NCI-H2029 treated with DMSO at 0.1 percent for 48 hours (cell line): Measurements from ENCODE around the gene PPP4R1.
"Not testable (repeated sequence)": the region's sequence is repeated elsewhere in the genome, so short reads cannot be mapped to it uniquely, and the experiment has no call there.

Source experiments
- DNase-seq: peaks from one replicate; lab custom pipeline; 2025; lab: John Stamatoyannopoulos, UW

The PPP4R1 gene, protein sequence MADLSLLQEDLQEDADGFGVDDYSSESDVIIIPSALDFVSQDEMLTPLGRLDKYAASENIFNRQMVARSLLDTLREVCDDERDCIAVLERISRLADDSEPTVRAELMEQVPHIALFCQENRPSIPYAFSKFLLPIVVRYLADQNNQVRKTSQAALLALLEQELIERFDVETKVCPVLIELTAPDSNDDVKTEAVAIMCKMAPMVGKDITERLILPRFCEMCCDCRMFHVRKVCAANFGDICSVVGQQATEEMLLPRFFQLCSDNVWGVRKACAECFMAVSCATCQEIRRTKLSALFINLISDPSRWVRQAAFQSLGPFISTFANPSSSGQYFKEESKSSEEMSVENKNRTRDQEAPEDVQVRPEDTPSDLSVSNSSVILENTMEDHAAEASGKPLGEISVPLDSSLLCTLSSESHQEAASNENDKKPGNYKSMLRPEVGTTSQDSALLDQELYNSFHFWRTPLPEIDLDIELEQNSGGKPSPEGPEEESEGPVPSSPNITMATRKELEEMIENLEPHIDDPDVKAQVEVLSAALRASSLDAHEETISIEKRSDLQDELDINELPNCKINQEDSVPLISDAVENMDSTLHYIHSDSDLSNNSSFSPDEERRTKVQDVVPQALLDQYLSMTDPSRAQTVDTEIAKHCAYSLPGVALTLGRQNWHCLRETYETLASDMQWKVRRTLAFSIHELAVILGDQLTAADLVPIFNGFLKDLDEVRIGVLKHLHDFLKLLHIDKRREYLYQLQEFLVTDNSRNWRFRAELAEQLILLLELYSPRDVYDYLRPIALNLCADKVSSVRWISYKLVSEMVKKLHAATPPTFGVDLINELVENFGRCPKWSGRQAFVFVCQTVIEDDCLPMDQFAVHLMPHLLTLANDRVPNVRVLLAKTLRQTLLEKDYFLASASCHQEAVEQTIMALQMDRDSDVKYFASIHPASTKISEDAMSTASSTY

DNA sequence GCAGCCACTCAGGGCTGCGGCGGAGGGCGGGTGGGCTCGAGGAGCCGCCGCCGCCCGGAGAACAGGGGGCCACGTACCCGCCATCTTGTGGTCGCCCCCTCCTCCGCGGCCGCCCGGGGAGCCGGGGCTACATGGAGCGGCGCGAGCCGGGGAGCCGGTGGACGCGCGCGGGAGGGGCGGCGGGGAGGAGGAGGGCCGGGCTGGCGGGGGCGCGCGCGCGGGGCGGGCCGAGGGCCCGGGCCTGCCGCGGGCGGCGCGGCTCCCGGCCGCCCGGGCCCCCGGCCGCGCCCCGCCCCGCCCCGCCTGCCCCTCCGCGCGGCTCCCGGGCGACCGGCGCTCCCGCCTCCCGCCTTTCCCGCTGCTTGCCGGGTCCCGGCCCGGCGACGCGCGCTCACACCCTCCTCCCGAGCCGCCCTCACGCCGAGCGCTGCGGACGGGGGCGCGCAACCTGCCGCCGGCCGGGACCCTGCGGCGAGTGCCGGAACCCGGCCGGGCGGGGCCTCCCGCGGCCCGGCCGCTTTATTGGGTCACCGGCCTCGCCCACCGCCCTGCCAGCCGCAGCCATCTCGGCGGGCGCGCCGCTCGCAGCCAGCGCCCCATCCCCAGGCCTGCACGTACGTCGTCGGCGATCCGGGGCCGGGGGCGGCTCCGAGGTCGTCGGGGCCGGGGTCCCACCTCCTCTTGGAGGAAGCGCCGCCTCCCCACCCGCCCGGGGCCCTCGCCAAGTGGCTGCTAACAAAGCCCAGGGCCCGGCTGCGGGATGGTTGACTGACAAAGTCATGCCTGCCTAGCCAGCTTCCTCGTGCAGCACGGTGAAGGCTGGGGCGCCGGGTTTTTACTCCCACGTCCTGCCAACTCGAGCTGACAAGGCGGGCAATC, at the start of gene PPP4R1:
TSS of gene PPP4R1 (minus strand) at position 159 of the 879 bp plus-strand sequence. CDS start at position 84, 75 bp downstream.
- no peak for DNase-seq

DNA sequence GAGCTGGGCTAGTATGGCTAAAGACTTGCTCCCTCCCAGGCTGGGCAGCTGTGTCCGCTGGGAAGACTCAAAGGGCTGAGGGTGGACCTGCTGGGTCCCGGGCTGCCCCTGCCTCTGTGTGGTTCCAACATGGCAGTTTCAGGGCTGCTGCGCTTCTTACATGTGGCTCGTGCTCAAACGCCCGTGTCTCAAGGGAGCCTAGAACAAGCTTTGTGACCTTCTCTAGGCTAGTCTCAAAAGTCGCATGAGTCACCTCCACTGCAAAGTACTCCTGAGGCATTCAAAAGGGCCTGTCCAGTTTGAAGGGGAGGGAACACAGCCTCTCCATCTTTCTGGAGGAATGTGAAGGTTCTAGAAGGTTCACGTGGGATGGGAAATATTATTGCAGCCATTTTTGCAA, 49.0 kb upstream of the PPP4R1 start:
- DNase-seq = no peak

DNA sequence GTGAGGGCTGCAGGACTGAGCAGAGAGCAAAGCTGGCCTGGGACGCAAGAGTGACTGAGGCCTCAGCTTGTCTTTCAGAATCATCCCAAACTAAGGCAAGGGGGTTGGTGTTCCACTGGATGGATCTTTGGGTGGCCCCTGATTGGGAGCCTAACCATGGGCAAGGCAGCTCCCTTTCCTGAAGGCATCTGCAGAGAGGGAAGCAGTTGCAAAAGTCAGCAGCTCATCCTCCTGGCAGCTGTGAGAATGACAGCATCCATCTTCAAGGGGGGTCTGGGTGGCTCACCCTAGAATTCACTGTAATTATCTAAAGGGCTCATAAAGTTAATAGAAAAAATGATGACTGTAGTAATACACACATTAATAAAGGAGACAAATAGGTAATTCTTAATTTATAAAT, 47.2 kb upstream of the PPP4R1 start:
- no peak for DNase-seq

DNA sequence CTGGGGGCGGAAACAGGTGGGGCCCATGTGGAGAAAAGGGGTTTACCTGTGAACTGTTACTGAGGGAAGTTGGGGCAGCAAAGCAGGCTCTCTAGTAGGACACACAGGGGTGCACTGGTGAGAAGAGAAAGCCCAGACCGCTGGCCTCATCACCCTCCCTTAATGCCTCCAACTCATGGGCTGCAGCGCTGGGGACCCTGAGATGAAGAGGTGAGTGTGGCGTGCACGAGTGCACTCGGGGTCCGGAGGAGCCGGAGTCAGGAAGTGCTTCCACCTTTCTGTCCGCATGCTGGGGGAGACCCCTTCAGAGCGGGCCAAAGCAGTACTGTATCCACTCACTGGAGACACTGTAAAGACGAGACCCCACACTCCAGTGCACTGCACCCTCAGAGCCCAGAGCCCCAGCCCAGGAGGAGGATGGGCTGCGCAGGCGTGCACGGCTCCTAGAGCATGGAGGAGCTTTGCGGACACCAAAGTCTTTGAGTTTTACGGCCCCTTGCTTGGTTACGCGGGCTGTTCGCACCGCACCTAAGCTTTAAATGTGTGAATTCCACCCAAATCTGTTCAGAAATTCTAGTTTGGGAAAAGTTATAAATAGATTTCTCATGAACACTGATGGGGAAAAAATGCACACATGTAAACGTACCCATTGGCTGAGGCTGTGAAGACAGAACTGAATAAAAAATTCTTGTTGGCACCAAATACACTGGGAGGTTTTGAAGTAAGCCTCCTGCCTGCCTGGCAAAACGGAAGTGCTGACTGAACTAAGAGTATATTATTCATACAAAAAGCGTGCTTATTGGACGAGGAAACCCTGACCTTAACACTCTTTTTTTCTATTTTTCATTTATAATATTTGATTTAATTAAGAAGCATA, 45.4 kb upstream of the PPP4R1 start:
- no peak for DNase-seq

DNA sequence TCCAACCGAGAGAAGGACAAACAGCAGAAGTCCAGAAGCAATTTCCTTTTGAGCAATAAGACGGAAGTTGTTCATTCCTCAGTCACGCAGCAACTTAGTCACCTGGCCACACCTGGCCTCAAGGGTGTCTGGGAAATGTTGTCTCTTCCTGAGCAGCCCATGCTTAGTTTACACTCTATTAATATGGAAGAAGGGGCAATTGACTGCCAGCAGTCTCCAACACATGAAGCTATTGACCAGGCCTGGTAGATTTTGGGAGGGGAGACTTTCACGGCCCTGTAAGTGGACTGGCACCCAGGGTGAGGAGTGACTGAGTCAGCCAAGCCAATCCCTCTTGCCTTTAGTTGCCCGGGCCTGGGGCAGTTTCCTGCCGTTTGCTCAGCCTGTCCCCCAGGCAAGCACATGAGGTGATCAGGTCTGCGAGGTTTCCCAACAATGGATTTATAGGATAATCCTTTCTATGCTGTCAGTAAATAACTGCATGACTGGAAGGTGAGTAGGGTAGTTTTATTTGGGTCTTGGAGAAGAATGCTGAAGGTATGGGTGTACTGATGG, 43.8 kb upstream of the PPP4R1 start:
- DNase-seq = no peak

DNA sequence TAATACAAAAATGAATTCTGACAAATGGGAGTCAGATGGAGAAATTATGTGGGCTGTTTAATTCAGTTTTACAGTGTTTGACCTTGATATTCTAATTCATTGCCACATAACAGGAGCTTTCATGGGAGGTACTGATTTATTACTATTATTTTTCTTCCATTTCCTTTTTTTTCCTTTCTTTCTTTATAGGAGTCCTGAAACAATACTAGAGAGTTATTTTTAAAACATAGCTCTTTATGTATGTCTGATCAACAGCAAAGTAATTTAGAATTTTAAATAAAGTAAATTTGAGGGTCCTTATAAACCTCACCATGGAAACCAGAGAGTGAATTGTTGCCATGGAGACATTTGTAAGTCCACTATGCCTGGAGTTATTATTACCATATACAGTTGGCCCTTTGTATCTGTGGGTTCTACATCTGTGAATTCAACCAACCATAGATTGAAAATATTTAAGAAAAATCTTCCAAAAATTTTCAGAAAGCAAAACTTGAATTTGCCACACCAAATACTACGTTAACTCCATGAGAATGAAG, 40.9 kb upstream of the PPP4R1 start:
- DNase-seq = no peak

DNA sequence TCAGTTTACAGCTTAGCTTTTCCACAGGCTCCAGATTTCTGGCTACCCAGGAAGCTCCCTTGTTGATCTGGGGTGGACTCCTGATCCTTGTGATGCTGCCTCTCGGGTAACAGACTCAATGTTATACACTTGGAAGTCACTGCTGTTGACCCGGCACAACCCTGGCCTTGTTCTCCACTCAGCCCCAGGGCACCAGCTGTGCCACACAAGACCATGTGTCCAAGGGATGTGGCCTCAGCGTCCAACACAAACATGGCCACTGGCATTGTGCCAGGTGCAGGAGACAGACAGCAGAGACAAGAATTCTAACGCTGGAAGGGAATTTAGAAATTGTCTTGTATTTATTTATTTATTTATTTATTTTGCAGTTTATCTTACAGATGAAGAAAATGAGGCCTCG, 39.0 kb upstream of the PPP4R1 start:
- no peak for DNase-seq

DNA sequence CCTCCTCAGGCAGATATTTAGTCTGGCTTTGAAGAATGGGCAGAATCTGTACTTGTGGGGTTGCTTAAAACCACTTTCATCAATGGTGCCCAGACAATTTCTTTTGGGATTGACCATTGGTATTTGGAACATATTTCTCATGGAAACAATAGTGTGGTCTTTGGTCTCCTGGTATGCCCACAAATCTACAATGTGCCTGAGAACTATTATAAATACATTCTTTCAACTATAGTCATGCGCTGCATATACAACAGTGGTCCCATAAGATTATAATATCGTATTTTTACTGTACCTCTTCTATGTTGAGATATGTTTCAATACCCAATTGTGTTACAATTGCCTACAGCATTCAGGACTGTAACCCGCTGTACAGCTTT, 34.8 kb upstream of the PPP4R1 start:
- DNase-seq = no peak

DNA sequence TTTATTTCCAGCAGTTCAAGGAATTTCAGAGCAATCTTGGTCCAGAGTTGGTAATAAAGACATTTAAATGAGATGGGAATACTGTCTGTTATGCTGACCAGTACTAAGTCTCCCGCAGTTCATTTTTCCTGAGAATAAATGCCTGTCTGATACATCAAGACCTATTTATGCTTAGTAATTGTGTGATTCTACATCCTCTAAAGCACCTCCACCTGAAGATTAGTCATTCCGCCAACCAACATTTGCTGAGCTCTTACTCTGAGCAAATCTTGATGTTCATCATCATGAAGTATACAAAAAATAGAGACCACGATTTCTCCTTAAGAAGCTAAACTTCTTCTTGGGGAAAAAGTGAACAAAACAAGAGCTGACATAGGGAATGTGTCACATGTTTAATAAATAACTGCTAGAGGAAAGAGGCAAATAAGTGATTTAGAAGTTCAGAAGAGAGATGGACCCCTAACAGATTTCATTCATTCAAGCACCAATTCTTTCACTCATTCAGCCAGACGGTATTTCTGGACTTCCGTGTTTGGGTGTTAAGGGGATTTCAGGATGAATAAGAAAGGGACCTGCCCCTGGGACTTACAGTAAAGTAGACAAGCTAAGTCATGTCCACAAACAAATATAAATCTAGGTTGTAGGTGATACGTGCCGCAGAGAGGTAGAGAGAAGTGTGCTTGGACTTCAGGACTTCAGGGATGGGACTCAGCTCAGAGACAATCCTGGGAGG, 34.2 kb upstream of the PPP4R1 start:
- no peak for DNase-seq

DNA sequence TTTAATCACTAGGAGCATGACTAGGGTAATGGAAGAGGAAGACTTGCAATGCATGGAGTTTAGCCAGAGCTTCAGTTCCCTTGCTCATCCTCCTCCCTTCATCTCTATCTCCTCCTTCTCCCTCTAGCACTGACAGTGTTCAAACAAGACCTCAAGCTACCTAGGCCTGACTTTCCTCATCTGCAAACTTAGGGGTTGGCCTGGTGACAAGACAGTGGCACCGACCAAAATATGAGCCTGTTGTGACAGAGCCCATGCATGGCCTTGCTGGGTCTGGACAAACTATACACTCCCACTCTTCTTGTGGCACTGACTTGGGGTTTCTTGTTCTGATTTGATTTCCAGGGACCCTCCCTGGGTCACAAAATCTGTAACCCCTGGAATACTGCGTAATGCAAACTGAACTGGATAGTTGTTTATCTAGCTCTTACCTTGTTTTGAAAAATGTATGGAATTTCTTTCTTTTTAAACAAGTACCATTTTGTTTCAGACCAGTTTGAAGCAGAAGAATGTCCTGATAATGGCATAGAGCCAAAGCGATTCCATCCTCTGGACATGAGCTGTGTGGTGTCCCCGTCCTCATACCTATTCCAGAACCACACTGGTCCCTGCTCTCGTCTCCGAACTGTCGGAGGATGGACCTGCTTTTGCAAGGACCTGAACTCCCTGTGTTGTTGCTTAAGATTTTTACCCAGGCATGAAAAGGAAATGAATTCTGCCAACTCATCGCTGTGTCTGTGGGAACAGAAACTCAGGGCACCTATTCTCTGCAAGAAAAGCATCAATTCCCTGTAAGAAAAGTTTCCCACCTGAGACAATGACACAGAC, 33.4 kb upstream of the PPP4R1 start:
- DNase-seq = no peak

DNA sequence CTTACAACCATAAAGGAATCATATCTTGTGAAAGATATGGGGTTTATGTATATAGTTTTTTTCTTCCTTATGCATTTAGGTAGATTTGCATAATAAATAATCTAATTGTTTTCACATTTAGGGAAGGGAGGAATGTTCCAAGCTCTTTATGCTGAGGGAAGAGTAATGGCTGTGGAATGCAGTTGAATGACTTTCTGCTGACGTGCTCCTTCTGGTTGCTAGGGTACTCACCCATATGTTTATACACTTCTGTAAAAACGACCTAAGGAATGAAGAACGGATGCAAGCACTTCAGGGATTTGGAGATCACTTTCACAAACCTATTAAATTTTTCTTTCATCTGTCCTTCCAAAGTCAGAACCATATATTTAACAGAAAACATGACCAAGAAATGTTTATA, 29.2 kb upstream of the PPP4R1 start:
- DNase-seq = peak; percentile 7

DNA sequence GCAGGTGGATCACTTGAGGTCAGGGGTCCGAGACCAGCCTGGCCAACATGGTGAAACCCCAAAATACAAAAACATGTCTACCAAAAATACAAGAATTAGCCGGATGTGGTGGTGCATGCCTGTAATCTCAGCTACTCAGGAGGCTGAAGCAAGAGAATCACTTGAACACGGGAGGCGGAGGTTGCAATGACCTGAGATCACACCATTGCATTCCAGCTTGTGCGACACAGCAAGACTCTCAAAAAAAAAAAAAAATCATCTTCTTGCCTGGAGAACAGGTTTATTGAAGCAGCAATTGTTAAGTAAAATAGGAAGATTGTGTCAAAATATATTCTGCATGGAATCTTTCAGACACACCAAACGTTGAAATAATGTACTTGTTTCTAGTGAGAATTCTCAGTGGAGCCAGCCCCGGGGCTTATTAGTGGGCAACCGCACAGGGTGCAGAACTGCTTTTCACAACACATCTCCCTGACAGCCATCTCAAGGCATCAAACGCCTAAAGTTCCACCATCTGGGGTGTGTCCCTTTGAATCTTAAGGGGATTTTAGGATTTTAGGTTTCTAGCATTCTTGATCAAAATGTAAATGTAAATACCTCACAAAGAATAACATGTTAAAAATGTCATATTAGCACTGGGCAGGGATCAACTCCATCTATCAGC, 28.6 kb upstream of the PPP4R1 start:
- DNase-seq = no peak

DNA sequence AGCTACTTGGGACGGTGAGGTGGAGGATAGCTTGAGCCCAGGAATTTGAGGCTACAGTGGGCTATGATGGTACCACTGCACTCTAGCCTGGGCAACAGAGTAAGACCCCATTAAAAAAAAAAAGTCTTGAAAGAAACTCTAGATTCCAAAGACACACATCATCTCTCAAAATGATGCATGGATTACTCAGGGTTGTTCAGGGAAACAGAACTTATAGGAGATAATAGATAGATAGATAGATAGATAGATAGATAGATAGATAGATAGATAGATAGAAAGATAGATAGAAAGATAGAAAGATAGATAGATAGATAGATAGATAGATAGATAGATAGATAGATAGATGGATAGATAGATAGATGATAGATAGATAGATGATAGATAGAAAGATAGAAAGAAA, 26.7 kb upstream of the PPP4R1 start:
- not testable (repeated sequence) for DNase-seq

DNA sequence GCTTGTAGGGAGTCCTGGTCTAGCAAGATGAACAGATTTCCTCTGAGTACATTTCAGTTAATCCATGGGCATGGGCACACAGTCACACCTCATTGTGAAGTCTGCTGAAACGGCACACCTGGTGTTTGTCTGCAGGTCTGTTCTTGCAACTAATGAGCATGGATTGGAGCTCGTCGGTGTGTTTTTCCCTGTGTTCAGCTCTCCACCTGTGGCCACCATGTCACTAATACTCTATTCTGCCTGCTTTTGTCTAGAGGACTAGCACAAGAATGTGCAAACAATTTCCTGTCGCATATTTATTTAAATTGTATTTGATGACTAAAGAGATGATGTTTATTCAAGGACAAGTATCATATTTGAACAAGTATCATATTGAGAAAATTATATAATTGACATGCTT, 24.5 kb upstream of the PPP4R1 start:
- DNase-seq = peak; percentile 80

DNA sequence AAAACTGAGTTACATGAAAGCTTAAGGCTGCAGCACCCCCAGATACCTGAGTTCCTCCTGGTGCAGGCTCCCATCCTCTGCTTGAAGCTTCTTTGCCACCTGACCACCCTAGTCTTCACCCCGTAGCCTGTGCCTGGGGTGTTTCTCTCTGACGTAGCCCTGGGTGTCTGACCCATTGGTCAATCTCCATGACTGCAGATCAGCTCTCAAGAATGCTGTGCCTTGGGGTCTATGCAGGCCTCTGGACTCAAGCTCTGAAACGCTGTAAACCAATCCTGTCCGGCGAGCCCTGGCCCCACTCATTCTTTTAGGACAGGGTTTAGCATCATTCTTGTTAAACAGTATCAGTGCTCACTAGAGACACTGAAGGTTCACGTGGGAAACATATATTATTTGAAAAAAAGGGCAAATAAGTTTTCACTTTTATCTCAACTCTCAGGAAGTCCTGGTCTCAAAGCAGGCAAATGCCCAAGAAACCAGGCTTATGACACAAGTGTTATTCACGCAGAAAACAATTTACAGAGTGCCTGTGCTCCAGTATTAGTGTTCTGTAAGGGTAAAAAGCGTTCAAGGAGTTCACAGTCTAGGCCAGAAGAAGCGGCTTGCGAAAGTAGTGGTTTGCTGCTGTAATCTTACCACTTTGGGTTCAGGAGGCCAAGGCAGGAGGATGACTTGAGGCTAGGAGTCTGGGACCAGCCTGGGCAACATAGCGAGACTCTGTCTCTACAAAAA, 22.8 kb upstream of the PPP4R1 start:
- DNase-seq = no peak

DNA sequence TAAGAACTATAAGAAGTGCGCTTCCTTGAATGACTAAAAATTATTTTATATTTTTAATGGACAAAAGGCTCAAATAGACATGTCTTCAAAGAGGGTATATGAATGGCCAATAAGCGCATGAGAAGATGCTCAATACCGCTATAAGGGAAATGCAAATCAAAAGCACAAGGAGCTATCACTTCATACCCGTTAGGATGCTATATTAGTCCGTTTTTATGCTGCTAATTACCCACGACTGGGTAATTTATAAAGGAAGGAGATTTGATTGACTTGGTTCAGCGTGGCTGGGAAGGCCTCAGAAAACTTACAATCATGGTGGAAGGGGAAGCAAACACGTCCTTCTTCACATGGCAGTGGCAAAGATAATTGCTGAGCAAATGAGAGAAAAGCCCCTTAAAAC, 20.5 kb upstream of the PPP4R1 start:
- no peak for DNase-seq

DNA sequence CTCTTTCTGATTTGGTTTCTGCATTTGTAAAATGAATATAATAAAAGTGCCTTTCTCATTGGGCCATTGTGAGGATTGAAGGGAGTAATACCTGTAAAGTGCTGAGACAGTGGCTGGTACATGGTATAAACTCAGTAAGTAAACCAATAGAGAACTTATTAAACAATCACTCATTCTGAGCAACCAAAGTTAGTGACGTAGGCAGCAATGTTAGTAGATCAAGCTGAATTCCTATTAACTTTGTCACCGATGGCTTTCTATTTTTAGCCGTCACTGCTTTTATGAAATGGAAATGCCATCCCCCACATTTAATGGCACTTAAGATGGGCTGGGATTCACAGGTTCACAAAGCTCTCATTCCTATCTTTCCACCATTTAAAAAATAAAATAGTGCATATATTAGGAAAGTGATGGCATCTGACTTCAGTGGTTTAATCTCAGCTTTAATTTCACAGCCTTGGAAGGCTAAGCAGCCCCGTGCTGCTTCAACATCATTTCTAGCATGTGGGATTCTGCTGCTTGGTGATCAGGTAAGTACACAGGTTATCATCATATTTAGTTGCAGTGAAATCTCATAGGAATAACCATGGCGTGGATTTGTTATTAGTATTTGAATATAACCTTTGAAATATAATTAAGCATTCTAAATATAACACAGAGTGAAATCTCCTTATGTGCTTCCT, 17.6 kb upstream of the PPP4R1 start:
- DNase-seq = no peak
